ENCODE measurements around the gene SKP2.

- TF ChIP-seq, protein P1, sequence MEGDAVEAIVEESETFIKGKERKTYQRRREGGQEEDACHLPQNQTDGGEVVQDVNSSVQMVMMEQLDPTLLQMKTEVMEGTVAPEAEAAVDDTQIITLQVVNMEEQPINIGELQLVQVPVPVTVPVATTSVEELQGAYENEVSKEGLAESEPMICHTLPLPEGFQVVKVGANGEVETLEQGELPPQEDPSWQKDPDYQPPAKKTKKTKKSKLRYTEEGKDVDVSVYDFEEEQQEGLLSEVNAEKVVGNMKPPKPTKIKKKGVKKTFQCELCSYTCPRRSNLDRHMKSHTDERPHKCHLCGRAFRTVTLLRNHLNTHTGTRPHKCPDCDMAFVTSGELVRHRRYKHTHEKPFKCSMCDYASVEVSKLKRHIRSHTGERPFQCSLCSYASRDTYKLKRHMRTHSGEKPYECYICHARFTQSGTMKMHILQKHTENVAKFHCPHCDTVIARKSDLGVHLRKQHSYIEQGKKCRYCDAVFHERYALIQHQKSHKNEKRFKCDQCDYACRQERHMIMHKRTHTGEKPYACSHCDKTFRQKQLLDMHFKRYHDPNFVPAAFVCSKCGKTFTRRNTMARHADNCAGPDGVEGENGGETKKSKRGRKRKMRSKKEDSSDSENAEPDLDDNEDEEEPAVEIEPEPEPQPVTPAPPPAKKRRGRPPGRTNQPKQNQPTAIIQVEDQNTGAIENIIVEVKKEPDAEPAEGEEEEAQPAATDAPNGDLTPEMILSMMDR (IDR thresholded peaks at IDR 0.05) = no peak
- no peak for TF ChIP-seq POLR2A (IDR thresholded peaks at IDR 0.05)
These were observed 48.6 kb downstream of the SKP2 start for GRCh38 chr5:36200513-36200912.
